NCI-H226 (cell line): ENCODE measurements around the gene LIN28B.

Experiments
- DNase-seq: peaks from one replicate; pipeline ENCODE4 v3.0.0-alpha.2; 2015

The LIN28B gene

GRCh38 chr6:105113422-105113821 lies 156.5 kb downstream of the LIN28B start:
- no peak for DNase-seq

- no peak for DNase-seq
Observed at GRCh38 chr6:105116150-105116549, 159.2 kb downstream of the LIN28B start.

DNA sequence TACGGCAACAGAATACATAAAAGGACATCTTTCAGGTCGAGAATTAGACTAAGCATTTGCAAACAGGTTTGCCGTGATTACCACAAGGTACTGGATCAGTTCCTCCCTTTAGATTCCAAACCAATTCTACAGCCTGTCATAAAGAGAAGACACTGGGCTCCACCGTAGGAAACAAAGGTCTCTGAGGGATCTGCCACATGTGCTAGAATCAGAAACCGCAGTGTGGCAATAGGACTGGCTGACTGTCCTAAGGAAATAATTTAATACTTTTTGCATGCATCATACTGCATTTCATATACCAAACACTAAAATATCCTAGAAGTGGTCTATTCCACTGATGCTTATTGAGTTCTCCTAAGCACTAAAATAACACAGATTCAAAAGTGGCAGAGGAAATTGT lies 163.7 kb downstream of the LIN28B start:
- no peak for DNase-seq

- DNase-seq, result no peak
Observed at GRCh38 chr6:105121981-105122380, 165.1 kb downstream of the LIN28B start.

DNA sequence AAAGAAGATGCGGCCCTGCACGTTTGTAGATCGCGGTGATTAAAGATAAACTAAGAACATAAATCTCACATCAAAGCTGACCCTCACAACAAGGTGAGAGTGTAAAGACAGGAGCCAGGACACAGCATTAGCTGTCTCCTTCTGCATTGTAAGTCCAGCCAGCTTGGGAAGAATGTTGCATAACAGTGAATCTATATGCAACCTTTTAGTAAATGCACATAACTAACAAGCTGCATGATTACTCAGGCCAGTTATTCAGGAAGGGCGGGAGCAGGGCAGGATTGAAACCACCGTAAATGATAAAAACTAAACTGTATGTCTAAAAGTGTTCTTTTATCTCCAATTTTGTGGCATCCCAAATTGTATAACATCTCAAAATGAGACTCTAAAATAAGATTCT lies 165.8 kb downstream of the LIN28B start:
- DNase-seq, result no peak
